GM19025 (cell line): Measurements from ENCODE around the gene ST3GAL5.

Experiments
- ATAC-seq: cut with Tn5 transposase; IDR thresholded peaks from one replicate; pipeline ENCODE4 v1.9.1; 2021; ENCODE audit warnings: mild to moderate bottlenecking, low read depth, moderate library complexity; ENCODE audit not compliant: unreplicated experiment

ST3GAL5 gene

GRCh38 chr2:85811180-85812093, 77.4 kb downstream of the ST3GAL5 start:
- ATAC-seq, result no peak

GRCh38 chr2:85810371-85811179, 78.2 kb downstream of the ST3GAL5 start:
- no peak for ATAC-seq

- ATAC-seq, result no peak
These were observed 81.0 kb downstream of the ST3GAL5 start for GRCh38 chr2:85807756-85808155.

GRCh38 chr2:85806358-85807118, 82.3 kb downstream of the ST3GAL5 start:
- peak; percentile 46 for ATAC-seq

GRCh38 chr2:85804583-85804982, 84.2 kb downstream of the ST3GAL5 start:
- ATAC-seq, result no peak

- ATAC-seq, result no peak
These were observed 84.9 kb downstream of the ST3GAL5 start for GRCh38 chr2:85803704-85804425.

- no peak for ATAC-seq
These were observed 86.3 kb downstream of the ST3GAL5 start for GRCh38 chr2:85802354-85803103.

GRCh38 chr2:85801871-85802270, 86.9 kb downstream of the ST3GAL5 start:
- ATAC-seq, result no peak

GRCh38 chr2:85800586-85800985, 88.2 kb downstream of the ST3GAL5 start:
- no peak for ATAC-seq

- ATAC-seq, result no peak
These were observed 89.4 kb downstream of the ST3GAL5 start for GRCh38 chr2:85799215-85799956.

- no peak for ATAC-seq
These were observed 90.9 kb downstream of the ST3GAL5 start for GRCh38 chr2:85797921-85798320.

- no peak for ATAC-seq
These were observed 91.5 kb downstream of the ST3GAL5 start for GRCh38 chr2:85797263-85797660.

- no peak for ATAC-seq
These were observed 92.2 kb downstream of the ST3GAL5 start for GRCh38 chr2:85796341-85797262.

- ATAC-seq, result no peak
These were observed 92.8 kb downstream of the ST3GAL5 start for GRCh38 chr2:85796046-85796340.

GRCh38 chr2:85795331-85796045, 93.3 kb downstream of the ST3GAL5 start:
- no peak for ATAC-seq

GRCh38 chr2:85794491-85795121, 94.2 kb downstream of the ST3GAL5 start:
- no peak for ATAC-seq

GRCh38 chr2:85794038-85794441, 94.8 kb downstream of the ST3GAL5 start:
- ATAC-seq, result no peak
